Astrocyte of the spinal cord (primary cell): ENCODE data around the gene MED13L.

Source experiments
- DNase-seq: peaks from one replicate; pipeline ENCODE4 v3.0.0; 2011; ENCODE audit warnings: low read depth, low spot score
- H3K4me3 ChIP-seq: 2 replicates; pipeline ENCODE4 v1.5.1; 2011; ENCODE audit warnings: low read depth, mild to moderate bottlenecking, low read length, moderate library complexity
- CTCF ChIP-seq: IDR thresholded peaks from 2 replicates; pipeline ENCODE4 v1.5.1; 2012; ENCODE audit warnings: low read depth, mild to moderate bottlenecking, low read length, inconsistent platforms
- in situ Hi-C: cut with HindIII; loops from 2 replicates; pipeline ENCODE4 v1.10.0; 2017; ENCODE audit warnings: low sequenced_read_pairs

Gene MED13L

GRCh38 chr12:116028619-116029018 lies 248.9 kb downstream of the MED13L start:
- no peak overlapping the region for H3K4me3 ChIP-seq
- in situ Hi-C loops: no loop called here
- TF ChIP-seq CTCF: no peak
- DNase-seq: no peak

GRCh38 chr12:116027551-116027821 lies 250.0 kb downstream of the MED13L start:
- no peak overlapping the region for H3K4me3 ChIP-seq
- DNase-seq: no peak
- in situ Hi-C loops: no loop called here
- no peak for TF ChIP-seq CTCF

GRCh38 chr12:116026768-116027550 lies 250.5 kb downstream of the MED13L start:
- DNase-seq: no peak
- no peak overlapping the region for H3K4me3 ChIP-seq
- in situ Hi-C loops: no loop called here
- no peak for TF ChIP-seq CTCF

- in situ Hi-C loops: no loop called here
- no peak for TF ChIP-seq CTCF
- H3K4me3 ChIP-seq: no peak overlapping the region
- no peak for DNase-seq
These were observed 251.1 kb downstream of the MED13L start for GRCh38 chr12:116026346-116026745.

- in situ Hi-C loops: no loop called here
- no peak for TF ChIP-seq CTCF
These were observed 252.7 kb downstream of the MED13L start for GRCh38 chr12:116024769-116025168.

GRCh38 chr12:116019415-116019814 lies 258.1 kb downstream of the MED13L start:
- in situ Hi-C loops: no loop called here
- TF ChIP-seq CTCF: no peak
- H3K4me3 ChIP-seq: no peak overlapping the region
- DNase-seq: no peak

More at GRCh38 chr12:116024769-116025168, 252.7 kb downstream of the MED13L start:
- no peak overlapping the region for H3K4me3 ChIP-seq
- no peak for DNase-seq
